Omental fat pad (tissue), 4 donors: Measurements from ENCODE around the gene GGA3. TPM values are rescaled to one million over a fixed set of nuclear protein-coding genes. Genes with fewer than 3 reads are reported as not detected.
"Not testable (repeated sequence)": the region's sequence is repeated elsewhere in the genome, so short reads cannot be mapped to it uniquely, and the experiment has no call there.

Experiments
- ATAC-seq: fragments of 150-250 bp; one replicate; pipeline ENCODE4 v1.9.1; 2016; ENCODE audit warnings: mild to moderate bottlenecking, moderate library complexity; ENCODE audit not compliant: low FRiP score
- DNase-seq: peaks from one replicate; pipeline ENCODE4 v3.0.0-alpha.2; 2019; ENCODE audit warnings: low spot score
- CTCF ChIP-seq, 3 donors: fragments of 450-650 bp; IDR thresholded peaks; one replicate each; pipeline ENCODE4 v1.5.1; 2016 to 2017; ENCODE audit warnings: antibody characterized with exemption in 3 of 3, mild to moderate bottlenecking in 3 of 3, moderate library complexity in 2 of 3
- total RNA-seq, 4 donors: library from RNA; depleted of rRNA; stranded (reverse); fragments of >200 nt; gene quantifications; one replicate each; pipeline ENCODE4 v1.1.0, GENCODE V29; 2016

The GGA3 gene
- total RNA-seq, 4 donors from 2014 or later, result 22.3 to 36.3 (median 30.5) TPM

GRCh38 chr17:75208161-75208560 is 53.2 kb downstream of the GGA3 start:
- ATAC-seq (no peak), DNase-seq (no peak)
- no peak for TF ChIP-seq CTCF (IDR thresholded peaks at IDR 0.05)

GRCh38 chr17:75207760-75208159 is 53.6 kb downstream of the GGA3 start:
- DNase-seq (no peak), ATAC-seq (no peak)
- TF ChIP-seq CTCF (IDR thresholded peaks at IDR 0.05), result no peak

- DNase-seq, ATAC-seq: not testable (repeated sequence)
These were observed 54.4 kb downstream of the GGA3 start for GRCh38 chr17:75207050-75207407.

GRCh38 chr17:75205793-75206163 is 55.6 kb downstream of the GGA3 start:
- TF ChIP-seq CTCF (IDR thresholded peaks at IDR 0.05), result no peak
- ATAC-seq, result no peak
- no peak for DNase-seq

GRCh38 chr17:75205037-75205792 is 56.2 kb downstream of the GGA3 start, which contains the start of gene NUP85:
Gene NUP85, plus strand, starts transcription at chr17:75205679. Its CDS starts 83 bp downstream, at chr17:75205762.
- DNase-seq (peak; percentile 83), ATAC-seq (peak; percentile 98)
- TF ChIP-seq CTCF (IDR thresholded peaks at IDR 0.05), result no peak

- no peak for DNase-seq
- no peak for ATAC-seq
- TF ChIP-seq CTCF (IDR thresholded peaks at IDR 0.05), result no peak
These were observed 61.4 kb downstream of the GGA3 start for GRCh38 chr17:75199886-75200618.

- ATAC-seq, result no peak
- TF ChIP-seq CTCF (IDR thresholded peaks at IDR 0.05), result no peak
- DNase-seq, result no peak
These were observed 66.5 kb downstream of the GGA3 start for GRCh38 chr17:75194879-75195278.
